Fibroblast of lung (primary cell): ENCODE measurements around the gene DNMT1. TPM values are rescaled to one million over a fixed set of nuclear protein-coding genes. Genes with fewer than 3 reads are reported as not detected.

Experiments used
- DNase-seq, 2 donors: peaks; one replicate each; pipeline versions ENCODE4 v3.0.0 to v3.0.0-alpha.2; 2010; ENCODE audit warnings: low read depth in 2 of 2
- H2AFZ ChIP-seq: 2 replicates; pipeline ENCODE4 v1.5.1; 2012; ENCODE audit warnings: low read length, control low read depth, inconsistent platforms
- H3K27ac ChIP-seq: 2 replicates; pipeline ENCODE4 v1.5.1; 2011; ENCODE audit warnings: low read length, control low read depth; ENCODE audit not compliant: insufficient read depth
- H3K27me3 ChIP-seq: 2 replicates; pipeline ENCODE4 v1.5.1; 2011; ENCODE audit warnings: mild to moderate bottlenecking, low read length; ENCODE audit not compliant: control insufficient read depth, insufficient read depth
- H3K36me3 ChIP-seq: 2 replicates; pipeline ENCODE4 v1.5.1; 2011; ENCODE audit warnings: low read length; ENCODE audit not compliant: control insufficient read depth, insufficient read depth
- H3K4me1 ChIP-seq: 2 replicates; pipeline ENCODE4 v1.5.1; 2011; ENCODE audit warnings: low read length; ENCODE audit not compliant: control insufficient read depth, insufficient read depth; ENCODE audit errors: extremely low read depth
- H3K4me2 ChIP-seq: 2 replicates; pipeline ENCODE4 v1.5.1; 2011; ENCODE audit warnings: low read length, control low read depth; ENCODE audit not compliant: insufficient read depth; ENCODE audit errors: extremely low read depth
- H3K4me3 ChIP-seq, 4 experiments: fragments of 200-600 bp in 1 of 4; sonication (generic) in 1 of 4; replicated peaks in 1 of 4; 2 replicates each; pipeline ENCODE4 v1.5.1; 2011 to 2016; ENCODE audit warnings: low read length in 4 of 4, low read depth in 3 of 4, mild to moderate bottlenecking in 3 of 4, control low read depth in 2 of 4, inconsistent platforms in 1 of 4, mixed read lengths in 1 of 4; ENCODE audit not compliant: insufficient read depth in 1 of 4; ENCODE audit errors: control extremely low read depth in 1 of 4
- H3K79me2 ChIP-seq: 2 replicates; pipeline ENCODE4 v1.5.1; 2012; ENCODE audit warnings: mild to moderate bottlenecking, low read length, inconsistent platforms; ENCODE audit not compliant: control insufficient read depth, insufficient read depth
- H3K9ac ChIP-seq: 2 replicates; pipeline ENCODE4 v1.5.1; 2011; ENCODE audit warnings: mild to moderate bottlenecking, low read length, control low read depth; ENCODE audit not compliant: insufficient read depth
- H3K9me3 ChIP-seq: 2 replicates; pipeline ENCODE4 v1.5.1; 2012; ENCODE audit warnings: low read depth, low read length; ENCODE audit not compliant: control insufficient read depth, insufficient read depth
- H4K20me1 ChIP-seq: 2 replicates; pipeline ENCODE4 v1.5.1; 2011; ENCODE audit warnings: low read length; ENCODE audit not compliant: control insufficient read depth, insufficient read depth; ENCODE audit errors: extremely low read depth
- EZH2 ChIP-seq: IDR thresholded peaks from 2 replicates; pipeline ENCODE4 v1.5.1; 2012; ENCODE audit warnings: low read length, control low read depth, mild to moderate bottlenecking; ENCODE audit errors: missing control alignments
- polyA plus RNA-seq, 2 donors: library from polyadenylated mRNA; depleted of rRNA in 1 of 2; stranded (reverse) in 1 of 2; unstranded in 1 of 2; fragments of >200 nt; gene quantifications; 2 replicates each; pipeline ENCODE4 v1.2.1, GENCODE V29; 2011 to 2012; ENCODE audit warnings: missing spikeins in 1 of 2
- total RNA-seq: library from RNA; depleted of rRNA; stranded (reverse); fragments of >200 nt; gene quantifications from 2 replicates; pipeline ENCODE4 v1.2.1, GENCODE V29; 2014
- TF ChIP-seq, protein P1 (sequence below), 2 donors: IDR thresholded peaks in 1 of 2; conservative IDR thresholded peaks in 1 of 2; 1 replicate in 1 of 2; 2 replicates in 1 of 2; pipeline ENCODE4 v1.5.1; 2011 to 2012; ENCODE audit warnings: low read length in 2 of 2, control low read depth in 1 of 2, inconsistent platforms in 1 of 2, low read depth in 1 of 2, mild to moderate bottlenecking in 1 of 2

Gene DNMT1
- total and polyA plus RNA-seq, 2 donors (not counting 1 experiment from before 2014, with no cell fraction given) = 33.7 to 36.7 TPM

DNA sequence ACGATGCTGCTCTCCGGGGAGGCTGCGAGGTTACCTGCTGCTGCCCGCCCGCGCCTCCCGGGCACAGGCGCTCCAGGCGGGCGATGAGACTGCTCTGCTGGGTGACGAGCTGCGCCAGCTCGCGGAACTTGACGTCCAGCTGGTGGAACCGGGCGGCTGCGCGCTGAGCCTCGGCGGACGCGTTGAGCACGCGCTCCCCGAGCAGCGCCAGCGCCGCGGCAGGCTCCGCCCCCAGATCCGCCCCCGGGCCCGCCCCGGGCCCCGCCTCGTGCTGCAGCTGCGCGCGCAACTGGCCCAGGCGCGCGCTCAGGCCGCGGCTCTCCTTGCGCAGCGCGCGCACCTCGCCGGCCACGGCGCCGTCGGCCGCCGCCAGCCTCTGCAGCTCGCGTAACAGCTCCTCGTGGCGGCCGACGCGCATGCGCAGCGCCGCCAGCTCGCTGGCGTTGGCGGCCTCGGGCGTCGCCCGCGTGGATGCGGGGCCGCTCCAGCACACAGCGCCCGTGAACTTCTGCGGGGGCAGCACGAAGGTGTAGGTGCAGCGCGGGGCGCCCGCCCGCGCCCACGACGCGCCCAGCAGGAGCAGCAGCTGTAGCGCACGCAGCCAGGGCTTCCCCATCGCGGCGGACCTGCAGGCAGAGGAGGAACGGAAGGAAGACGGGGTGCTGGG lies 98.7 kb downstream of the DNMT1 start:
- peaks cover 8% of the 10 kb centered on the region for H3K36me3 ChIP-seq
- peak overlapping the region; percentile 63 for H3K9ac ChIP-seq
- peak overlapping the region; percentile 92 for H3K4me2 ChIP-seq
- TF ChIP-seq EZH2 = no peak
- TF ChIP-seq, protein P1, sequence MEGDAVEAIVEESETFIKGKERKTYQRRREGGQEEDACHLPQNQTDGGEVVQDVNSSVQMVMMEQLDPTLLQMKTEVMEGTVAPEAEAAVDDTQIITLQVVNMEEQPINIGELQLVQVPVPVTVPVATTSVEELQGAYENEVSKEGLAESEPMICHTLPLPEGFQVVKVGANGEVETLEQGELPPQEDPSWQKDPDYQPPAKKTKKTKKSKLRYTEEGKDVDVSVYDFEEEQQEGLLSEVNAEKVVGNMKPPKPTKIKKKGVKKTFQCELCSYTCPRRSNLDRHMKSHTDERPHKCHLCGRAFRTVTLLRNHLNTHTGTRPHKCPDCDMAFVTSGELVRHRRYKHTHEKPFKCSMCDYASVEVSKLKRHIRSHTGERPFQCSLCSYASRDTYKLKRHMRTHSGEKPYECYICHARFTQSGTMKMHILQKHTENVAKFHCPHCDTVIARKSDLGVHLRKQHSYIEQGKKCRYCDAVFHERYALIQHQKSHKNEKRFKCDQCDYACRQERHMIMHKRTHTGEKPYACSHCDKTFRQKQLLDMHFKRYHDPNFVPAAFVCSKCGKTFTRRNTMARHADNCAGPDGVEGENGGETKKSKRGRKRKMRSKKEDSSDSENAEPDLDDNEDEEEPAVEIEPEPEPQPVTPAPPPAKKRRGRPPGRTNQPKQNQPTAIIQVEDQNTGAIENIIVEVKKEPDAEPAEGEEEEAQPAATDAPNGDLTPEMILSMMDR (conservative IDR thresholded peaks at IDR 0.05 in 1 of 2, IDR thresholded peaks at IDR 0.05 in 1 of 2; ENCODE audit: low read depth in 1 of 2, low read length in 2 of 2) = no peak
- H3K4me3 ChIP-seq = peak overlapping the region; percentile 33 to 58 (median 36)
- no peaks in the 10 kb centered on the region for H3K27me3 ChIP-seq
- peak; percentile 80 to 89 for DNase-seq
- no peaks in the 10 kb centered on the region for H3K79me2 ChIP-seq
- H3K9me3 ChIP-seq = no peaks in the 10 kb centered on the region
- H3K27ac ChIP-seq = peak overlapping the region; percentile 51
- peaks cover 10% of the 10 kb centered on the region for H3K4me1 ChIP-seq
- no peaks in the 10 kb centered on the region for H4K20me1 ChIP-seq
- peak overlapping the region; percentile 95 for H2AFZ ChIP-seq

DNA sequence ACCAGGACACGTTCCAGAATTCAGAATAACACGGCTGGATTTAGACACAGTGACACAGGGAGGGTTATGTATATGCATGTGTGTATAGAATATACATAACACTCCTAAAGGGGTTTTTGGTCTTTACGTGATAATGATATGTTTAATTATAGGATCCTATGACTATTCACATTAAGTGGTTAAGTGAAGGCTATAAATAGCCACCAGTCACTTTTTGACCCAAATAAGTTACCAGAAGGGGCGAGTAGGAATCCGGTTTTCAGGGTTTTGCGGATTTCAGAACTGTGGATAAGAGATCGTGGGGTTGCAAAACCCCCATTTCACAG lies 99.2 kb downstream of the DNMT1 start:
- H3K27me3 ChIP-seq = no peaks in the 10 kb centered on the region
- peaks cover 8% of the 10 kb centered on the region for H3K36me3 ChIP-seq
- H4K20me1 ChIP-seq = no peaks in the 10 kb centered on the region
- H3K4me1 ChIP-seq = peaks cover 10% of the 10 kb centered on the region
- no peaks in the 10 kb centered on the region for H3K9me3 ChIP-seq
- no peaks in the 10 kb centered on the region for H3K79me2 ChIP-seq
- H2AFZ ChIP-seq = peak overlapping the region; percentile 24
- H3K4me2 ChIP-seq = peak overlapping the region; percentile 59
- no peak overlapping the region for H3K27ac ChIP-seq
- TF ChIP-seq, protein P1 (conservative IDR thresholded peaks at IDR 0.05 in 1 of 2, IDR thresholded peaks at IDR 0.05 in 1 of 2; ENCODE audit: low read depth in 1 of 2, low read length in 2 of 2) = no peak
- no peak for TF ChIP-seq EZH2
- H3K9ac ChIP-seq = peak overlapping the region; percentile 13
- peak overlapping the region in 1 of 4 experiments; percentile 45 for H3K4me3 ChIP-seq
- no peak for DNase-seq

DNA sequence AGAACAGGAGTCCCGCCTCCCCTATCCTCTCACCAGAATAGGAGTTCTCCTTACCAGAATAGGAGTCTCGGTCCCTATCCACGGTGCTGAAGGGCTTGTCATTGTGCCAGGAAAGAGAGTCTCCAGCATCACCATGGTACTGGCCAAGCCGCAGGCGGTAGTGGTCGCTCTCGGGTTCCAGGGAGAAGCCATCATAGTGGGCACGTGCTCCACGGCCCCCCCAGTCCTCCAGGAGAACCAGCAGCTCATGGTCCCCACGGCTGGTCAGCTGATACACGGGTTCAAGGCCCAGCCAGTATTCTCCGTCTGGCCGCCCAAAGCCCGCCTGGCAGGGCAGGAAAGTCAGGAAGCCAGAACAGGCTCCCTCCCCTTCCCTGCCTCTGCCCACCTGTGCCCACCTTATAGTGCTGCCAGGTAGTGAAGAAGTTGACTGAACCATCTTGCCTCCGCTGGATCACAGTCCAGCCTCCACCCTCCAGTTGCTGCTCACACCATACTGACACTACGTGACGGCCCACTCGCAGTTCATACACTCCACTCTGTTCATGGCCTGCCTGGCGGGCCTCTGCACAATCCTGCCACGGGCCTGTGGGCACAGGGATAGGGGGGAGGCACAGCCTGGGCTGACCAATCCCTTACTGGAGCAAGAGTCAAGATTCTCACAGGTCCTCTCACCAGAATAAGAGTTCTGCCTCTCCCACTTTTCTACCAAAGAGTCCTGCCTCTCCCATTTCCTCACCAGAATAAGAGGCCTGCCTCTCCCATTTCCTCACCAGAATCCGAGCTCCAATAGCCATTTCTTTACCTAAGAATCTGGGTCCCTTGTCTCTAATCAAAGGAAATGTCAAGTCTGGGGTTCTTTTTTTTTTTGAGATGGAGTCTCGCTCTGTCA lies 101.2 kb downstream of the DNMT1 start:
- Histone ChIP-seq H3K9me3 (no peaks in the 10 kb centered on the region), H3K79me2 (no peaks in the 10 kb centered on the region), H3K4me1 (peaks cover 10% of the 10 kb centered on the region), H4K20me1 (no peaks in the 10 kb centered on the region), H3K9ac (no peak overlapping the region), H3K27ac (no peak overlapping the region), H2AFZ (no peak overlapping the region), H3K4me2 (no peak overlapping the region), H3K36me3 (peaks cover 13% of the 10 kb centered on the region), H3K27me3 (no peaks in the 10 kb centered on the region), H3K4me3 (no peak overlapping the region)
- TF ChIP-seq, protein P1 (conservative IDR thresholded peaks at IDR 0.05 in 1 of 2, IDR thresholded peaks at IDR 0.05 in 1 of 2; ENCODE audit: low read depth in 1 of 2, low read length in 2 of 2) = no peak
- no peak for TF ChIP-seq EZH2
- no peak for DNase-seq
